Body of pancreas (tissue), 4 donors: ENCODE data around the gene MTCL3.

Experiments used
- CTCF ChIP-seq, 7 experiments: fragments of 450-650 bp in 4 of 7; fragments of 200-600 bp in 3 of 7; sonication (generic) in 3 of 7; IDR thresholded peaks; one replicate each; pipeline ENCODE4 v1.5.1; 2016 to 2019; ENCODE audit warnings: antibody characterized with exemption in 7 of 7
- POLR2A ChIP-seq, 3 donors: fragments of 450-650 bp; IDR thresholded peaks; one replicate each; pipeline ENCODE4 v1.6.1; 2016; ENCODE audit warnings: antibody characterized with exemption in 3 of 3, mild to moderate bottlenecking in 2 of 3

GRCh38 chr6:127518191-127518709 is 885 bp downstream of the MTCL3 start:
- TF ChIP-seq POLR2A (IDR thresholded peaks at IDR 0.05) = no peak
- TF ChIP-seq CTCF (IDR thresholded peaks at IDR 0.05) = no peak
